HL-60 (cell line): ENCODE results near the gene TULP1.

Experiments
- GABPA ChIP-seq: IDR thresholded peaks from 2 replicates; pipeline ENCODE4 v1.6.1; 2012; ENCODE audit warnings: low read depth
- POLR2AphosphoS5 ChIP-seq: IDR thresholded peaks from 2 replicates; pipeline ENCODE4 v1.6.1; 2012; ENCODE audit warnings: low read depth
- TF ChIP-seq, protein P1 (sequence below): IDR thresholded peaks from one replicate; pipeline ENCODE4 v1.5.1; 2011; ENCODE audit warnings: low read length, control low read depth, inconsistent platforms; ENCODE audit not compliant: insufficient read depth
- TF ChIP-seq, protein P2 (sequence below): IDR thresholded peaks from 2 replicates; pipeline ENCODE4 v1.6.1; 2012; ENCODE audit warnings: low read depth; ENCODE audit not compliant: insufficient replicate concordance

DNA sequence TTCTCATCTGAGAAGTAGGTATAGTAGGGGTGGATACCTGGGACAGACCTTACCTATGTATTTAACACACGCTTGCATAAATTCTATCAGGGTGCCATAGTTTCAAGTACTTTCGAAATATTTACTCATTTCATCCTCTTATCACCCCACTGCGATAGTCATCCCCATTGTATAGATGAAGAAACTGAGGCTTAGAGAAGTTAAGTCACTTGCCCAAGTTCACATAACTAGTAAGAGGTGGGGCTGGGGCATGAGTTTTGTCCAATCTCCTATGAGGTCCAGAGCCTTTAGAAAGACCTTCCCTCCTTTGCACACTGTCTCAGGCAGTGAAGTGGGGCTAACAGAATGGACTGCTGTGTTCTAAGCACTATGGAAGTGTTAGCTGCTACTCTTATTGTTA lies 6.2 kb downstream of the TULP1 start:
- TF ChIP-seq, protein P1, sequence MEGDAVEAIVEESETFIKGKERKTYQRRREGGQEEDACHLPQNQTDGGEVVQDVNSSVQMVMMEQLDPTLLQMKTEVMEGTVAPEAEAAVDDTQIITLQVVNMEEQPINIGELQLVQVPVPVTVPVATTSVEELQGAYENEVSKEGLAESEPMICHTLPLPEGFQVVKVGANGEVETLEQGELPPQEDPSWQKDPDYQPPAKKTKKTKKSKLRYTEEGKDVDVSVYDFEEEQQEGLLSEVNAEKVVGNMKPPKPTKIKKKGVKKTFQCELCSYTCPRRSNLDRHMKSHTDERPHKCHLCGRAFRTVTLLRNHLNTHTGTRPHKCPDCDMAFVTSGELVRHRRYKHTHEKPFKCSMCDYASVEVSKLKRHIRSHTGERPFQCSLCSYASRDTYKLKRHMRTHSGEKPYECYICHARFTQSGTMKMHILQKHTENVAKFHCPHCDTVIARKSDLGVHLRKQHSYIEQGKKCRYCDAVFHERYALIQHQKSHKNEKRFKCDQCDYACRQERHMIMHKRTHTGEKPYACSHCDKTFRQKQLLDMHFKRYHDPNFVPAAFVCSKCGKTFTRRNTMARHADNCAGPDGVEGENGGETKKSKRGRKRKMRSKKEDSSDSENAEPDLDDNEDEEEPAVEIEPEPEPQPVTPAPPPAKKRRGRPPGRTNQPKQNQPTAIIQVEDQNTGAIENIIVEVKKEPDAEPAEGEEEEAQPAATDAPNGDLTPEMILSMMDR: no peak
- no peak for TF ChIP-seq POLR2AphosphoS5
- TF ChIP-seq, protein P2, sequence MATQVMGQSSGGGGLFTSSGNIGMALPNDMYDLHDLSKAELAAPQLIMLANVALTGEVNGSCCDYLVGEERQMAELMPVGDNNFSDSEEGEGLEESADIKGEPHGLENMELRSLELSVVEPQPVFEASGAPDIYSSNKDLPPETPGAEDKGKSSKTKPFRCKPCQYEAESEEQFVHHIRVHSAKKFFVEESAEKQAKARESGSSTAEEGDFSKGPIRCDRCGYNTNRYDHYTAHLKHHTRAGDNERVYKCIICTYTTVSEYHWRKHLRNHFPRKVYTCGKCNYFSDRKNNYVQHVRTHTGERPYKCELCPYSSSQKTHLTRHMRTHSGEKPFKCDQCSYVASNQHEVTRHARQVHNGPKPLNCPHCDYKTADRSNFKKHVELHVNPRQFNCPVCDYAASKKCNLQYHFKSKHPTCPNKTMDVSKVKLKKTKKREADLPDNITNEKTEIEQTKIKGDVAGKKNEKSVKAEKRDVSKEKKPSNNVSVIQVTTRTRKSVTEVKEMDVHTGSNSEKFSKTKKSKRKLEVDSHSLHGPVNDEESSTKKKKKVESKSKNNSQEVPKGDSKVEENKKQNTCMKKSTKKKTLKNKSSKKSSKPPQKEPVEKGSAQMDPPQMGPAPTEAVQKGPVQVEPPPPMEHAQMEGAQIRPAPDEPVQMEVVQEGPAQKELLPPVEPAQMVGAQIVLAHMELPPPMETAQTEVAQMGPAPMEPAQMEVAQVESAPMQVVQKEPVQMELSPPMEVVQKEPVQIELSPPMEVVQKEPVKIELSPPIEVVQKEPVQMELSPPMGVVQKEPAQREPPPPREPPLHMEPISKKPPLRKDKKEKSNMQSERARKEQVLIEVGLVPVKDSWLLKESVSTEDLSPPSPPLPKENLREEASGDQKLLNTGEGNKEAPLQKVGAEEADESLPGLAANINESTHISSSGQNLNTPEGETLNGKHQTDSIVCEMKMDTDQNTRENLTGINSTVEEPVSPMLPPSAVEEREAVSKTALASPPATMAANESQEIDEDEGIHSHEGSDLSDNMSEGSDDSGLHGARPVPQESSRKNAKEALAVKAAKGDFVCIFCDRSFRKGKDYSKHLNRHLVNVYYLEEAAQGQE: no peak
- no peak for TF ChIP-seq GABPA
